Omental fat pad (tissue), 4 donors: ENCODE measurements around the gene SLC22A15. TPM values are rescaled to one million over a fixed set of nuclear protein-coding genes. Genes with fewer than 3 reads are reported as not detected.

Experiments used
- ATAC-seq: fragments of 150-250 bp; one replicate; pipeline ENCODE4 v1.9.1; 2016; ENCODE audit warnings: mild to moderate bottlenecking, moderate library complexity; ENCODE audit not compliant: low FRiP score
- DNase-seq: peaks from one replicate; pipeline ENCODE4 v3.0.0-alpha.2; 2019; ENCODE audit warnings: low spot score
- CTCF ChIP-seq, 3 donors: fragments of 450-650 bp; IDR thresholded peaks; one replicate each; pipeline ENCODE4 v1.5.1; 2016 to 2017; ENCODE audit warnings: antibody characterized with exemption in 3 of 3, mild to moderate bottlenecking in 3 of 3, moderate library complexity in 2 of 3
- total RNA-seq, 4 donors: library from RNA; depleted of rRNA; stranded (reverse); fragments of >200 nt; gene quantifications; one replicate each; pipeline ENCODE4 v1.1.0, GENCODE V29; 2016

The SLC22A15 gene
- total RNA-seq, 4 donors from 2014 or later, result 2.4 to 8.3 (median 6.2) TPM

- TF ChIP-seq CTCF (IDR thresholded peaks at IDR 0.05), result no peak
- DNase-seq, result no peak
- ATAC-seq, result no peak
Measured at GRCh38 chr1:116099379-116099778, 123.1 kb downstream of the SLC22A15 start.

GRCh38 chr1:116099919-116100318 lies 123.6 kb downstream of the SLC22A15 start:
- DNase-seq, result no peak
- ATAC-seq, result no peak
- TF ChIP-seq CTCF (IDR thresholded peaks at IDR 0.05), result no peak

GRCh38 chr1:116104667-116105066 lies 128.4 kb downstream of the SLC22A15 start:
- DNase-seq, result no peak
- ATAC-seq, result no peak
- TF ChIP-seq CTCF (IDR thresholded peaks at IDR 0.05), result no peak

GRCh38 chr1:116105996-116106395 lies 129.7 kb downstream of the SLC22A15 start:
- no peak for TF ChIP-seq CTCF (IDR thresholded peaks at IDR 0.05)
- no peak for ATAC-seq
- no peak for DNase-seq

- no peak for DNase-seq
- ATAC-seq, result no peak
- TF ChIP-seq CTCF (IDR thresholded peaks at IDR 0.05), result no peak
Measured at GRCh38 chr1:116106646-116107045, 130.3 kb downstream of the SLC22A15 start.

- TF ChIP-seq CTCF (IDR thresholded peaks at IDR 0.05), result no peak
- DNase-seq (no peak), ATAC-seq (no peak)
Measured at GRCh38 chr1:116107371-116107770, 131.1 kb downstream of the SLC22A15 start.

- DNase-seq, result no peak
- no peak for ATAC-seq
- TF ChIP-seq CTCF (IDR thresholded peaks at IDR 0.05), result no peak
Measured at GRCh38 chr1:116110567-116111523, 134.5 kb downstream of the SLC22A15 start, which contains the start of gene MAB21L3. MAB21L3 (plus strand) TSS chr1:116111399; CDS start chr1:116112616, 1,217 bp downstream.
